Right ventricle myocardium superior (tissue), 1 donor: ENCODE data around the gene SPP1. TPM values are rescaled to one million over a fixed set of nuclear protein-coding genes. Genes with fewer than 3 reads are reported as not detected.
"Not testable (repeated sequence)": the region's sequence is repeated elsewhere in the genome, so short reads cannot be mapped to it uniquely, and the experiment has no call there.

Experiments
- ATAC-seq: fragments of 200-7000 bp; cut with Tn5 transposase; one replicate; pipeline ENCODE4 v1.9.1; 2020; ENCODE audit warnings: mild to moderate bottlenecking; ENCODE audit not compliant: poor library complexity
- DNase-seq: peaks from one replicate; pipeline ENCODE4 v3.0.0-alpha.2; 2020
- intact Hi-C: fragments of 100-400 bp; cut with DNase I; formaldehyde crosslinking; loops from one replicate; pipeline ENCODE4 v1.11.2; 2022
- total RNA-seq: library from RNA; stranded (reverse); fragmentation: NEBNext Ultra II Directional; extraction: Animal tissue kit (Norgen Biotek cat#: 25700); gene quantifications from one replicate; pipeline ENCODE4 v1.2.1, GENCODE V29; 2021
- donor health status: DM: no; HTN: yes; CAD: no; lungs with severe emphysema.

The SPP1 gene
- total RNA-seq, 1 donor from 2014 or later, result 5.6 TPM

GRCh38 chr4:88009871-88010270, 34.4 kb downstream of the SPP1 start:
- DNase-seq (no peak), ATAC-seq (no peak)
- intact Hi-C loops, result no loop called here

GRCh38 chr4:88010966-88011365, 35.5 kb downstream of the SPP1 start:
- no peak for DNase-seq
- ATAC-seq, result no peak
- intact Hi-C loops, result no loop called here

GRCh38 chr4:88012647-88013046, 37.1 kb downstream of the SPP1 start:
- intact Hi-C loops, result no loop called here
- DNase-seq (no peak), ATAC-seq (no peak)

- ATAC-seq (no peak), DNase-seq (no peak)
- intact Hi-C loops, result no loop called here
Observed at GRCh38 chr4:88014386-88014905, 38.9 kb downstream of the SPP1 start.

GRCh38 chr4:88015659-88016295, 40.3 kb downstream of the SPP1 start:
- DNase-seq (no peak), ATAC-seq (no peak)
- intact Hi-C loops, result no loop called here

- ATAC-seq (peak; percentile 95), DNase-seq (no peak)
- intact Hi-C loops, result no loop called here
Observed at GRCh38 chr4:88017516-88018297, 42.2 kb downstream of the SPP1 start.

- intact Hi-C loops, result no loop called here
- DNase-seq, result peak; percentile 51
- ATAC-seq, result peak; percentile 82
Observed at GRCh38 chr4:88018466-88018865, 43.0 kb downstream of the SPP1 start.

GRCh38 chr4:88021824-88022223, 46.3 kb downstream of the SPP1 start:
- ATAC-seq, result no peak
- intact Hi-C loops, result no loop called here

GRCh38 chr4:88022289-88022688, 46.8 kb downstream of the SPP1 start:
- ATAC-seq (no peak), DNase-seq (no peak)
- intact Hi-C loops, result no loop called here

More at GRCh38 chr4:88021824-88022223, 46.3 kb downstream of the SPP1 start:
- no peak for DNase-seq

GRCh38 chr4:88025868-88026661, 50.6 kb downstream of the SPP1 start:
- intact Hi-C loops, result not testable (repeated sequence)

GRCh38 chr4:88027611-88028608, 52.4 kb downstream of the SPP1 start:
- DNase-seq (no peak), ATAC-seq (no peak)
- intact Hi-C loops, result no loop called here

More at GRCh38 chr4:88025868-88026661, 50.6 kb downstream of the SPP1 start:
- not testable (repeated sequence) for ATAC-seq, DNase-seq

- intact Hi-C loops, result no loop called here
- ATAC-seq, result no peak
- DNase-seq, result no peak
Observed at GRCh38 chr4:88028946-88029345, 53.4 kb downstream of the SPP1 start.

GRCh38 chr4:88029556-88029955, 54.0 kb downstream of the SPP1 start:
- no peak for DNase-seq
- no peak for ATAC-seq
- intact Hi-C loops, result no loop called here

- intact Hi-C loops, result loop anchor here (5.0 to 10.0 kb wide), 2 partner anchors 182 to 484 kb away; no protein-coding TSS in a partner anchor
- ATAC-seq, result no peak
- no peak for DNase-seq
Observed at GRCh38 chr4:88030565-88031310, 55.2 kb downstream of the SPP1 start.
